Upper lobe of right lung (tissue), 1 donor: ENCODE measurements around the gene CADM1. TPM values are rescaled to one million over a fixed set of nuclear protein-coding genes. Genes with fewer than 3 reads are reported as not detected.

Experiments
- ATAC-seq: fragments of 200-7000 bp; cut with Tn5 transposase; one replicate; pipeline ENCODE4 v1.9.1; 2020; ENCODE audit warnings: mild to moderate bottlenecking, moderate library complexity
- DNase-seq: peaks from one replicate; pipeline ENCODE4 v3.0.0-alpha.2; 2020
- H3K27ac ChIP-seq: fragments of 200-600 bp; one replicate; pipeline ENCODE4 v1.8.0; 2022
- H3K27me3 ChIP-seq: fragments of 200-600 bp; one replicate; pipeline ENCODE4 v1.8.0; 2022; ENCODE audit warnings: mild to moderate bottlenecking
- H3K36me3 ChIP-seq: fragments of 200-600 bp; one replicate; pipeline ENCODE4 v1.8.0; 2022
- H3K4me1 ChIP-seq: fragments of 200-600 bp; one replicate; pipeline ENCODE4 v1.8.0; 2022
- H3K4me3 ChIP-seq: fragments of 200-600 bp; one replicate; pipeline ENCODE4 v1.8.0; 2022; ENCODE audit warnings: mild to moderate bottlenecking
- H3K9me3 ChIP-seq: fragments of 200-600 bp; one replicate; pipeline ENCODE4 v1.8.0; 2022
- CTCF ChIP-seq: fragments of 200-600 bp; IDR thresholded peaks from one replicate; pipeline ENCODE4 v1.8.0; 2022; ENCODE audit warnings: antibody characterized with exemption
- intact Hi-C: fragments of 100-400 bp; cut with DNase I; formaldehyde crosslinking; loops from one replicate; pipeline ENCODE4 v1.11.0; 2022
- total RNA-seq: library from RNA; stranded (reverse); fragmentation: NEBNext Ultra II Directional; extraction: Animal tissue kit (Norgen Biotek cat#: 25700); gene quantifications from one replicate; pipeline ENCODE4 v1.2.1, GENCODE V29; 2021
- donor health status: DM: no; HTN: yes; CAD: no; lungs with severe emphysema.

CADM1 gene
- total RNA-seq, 1 donor from 2014 or later, result 222 TPM

- H3K4me1 ChIP-seq, result no peaks in the 10 kb centered on the region
- no peaks in the 10 kb centered on the region for H3K9me3 ChIP-seq
- H3K27ac ChIP-seq, result no peak overlapping the region
- H3K4me3 ChIP-seq, result no peak overlapping the region
- intact Hi-C loops, result no loop called here
- no peaks in the 10 kb centered on the region for H3K27me3 ChIP-seq
- DNase-seq (no peak), ATAC-seq (no peak)
- H3K36me3 ChIP-seq, result no peaks in the 10 kb centered on the region
- TF ChIP-seq CTCF, result no peak
These were observed 206.9 kb downstream of the CADM1 start for GRCh38 chr11:115297330-115297729.

- Histone ChIP-seq H3K4me3 (no peak overlapping the region), H3K27ac (no peak overlapping the region), H3K36me3 (no peaks in the 10 kb centered on the region), H3K4me1 (no peaks in the 10 kb centered on the region), H3K9me3 (no peaks in the 10 kb centered on the region), H3K27me3 (no peaks in the 10 kb centered on the region)
- ATAC-seq, result no peak
- TF ChIP-seq CTCF, result no peak
- intact Hi-C loops, result no loop called here
- no peak for DNase-seq
These were observed 212.9 kb downstream of the CADM1 start for GRCh38 chr11:115291325-115291724.

DNA sequence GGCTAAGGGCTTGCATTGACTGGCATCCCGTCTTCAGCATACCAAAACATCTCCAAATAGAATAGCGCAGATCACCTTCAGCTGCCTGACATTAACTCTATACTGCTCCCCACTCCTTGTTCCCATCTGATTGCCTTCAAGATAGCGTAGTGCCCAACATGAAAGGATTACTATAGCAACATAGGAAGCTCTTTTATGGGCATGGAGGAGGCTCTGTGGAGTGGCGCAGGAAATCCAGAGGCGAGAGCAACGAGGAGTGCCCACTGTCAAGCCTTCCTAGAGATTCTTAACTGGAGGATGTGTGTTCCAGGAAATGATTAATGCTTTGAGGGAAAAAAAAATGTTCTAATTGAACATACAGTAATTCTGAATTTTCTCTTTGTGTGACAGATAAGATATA lies 213.3 kb downstream of the CADM1 start:
- Histone ChIP-seq H3K27me3 (no peaks in the 10 kb centered on the region), H3K4me1 (no peaks in the 10 kb centered on the region), H3K36me3 (no peaks in the 10 kb centered on the region), H3K4me3 (no peak overlapping the region), H3K9me3 (no peaks in the 10 kb centered on the region), H3K27ac (no peak overlapping the region)
- ATAC-seq (no peak), DNase-seq (no peak)
- no peak for TF ChIP-seq CTCF
- intact Hi-C loops, result no loop called here

- no peak for TF ChIP-seq CTCF
- ATAC-seq (no peak), DNase-seq (no peak)
- H3K36me3 ChIP-seq, result no peaks in the 10 kb centered on the region
- intact Hi-C loops, result no loop called here
- H3K4me3 ChIP-seq, result no peak overlapping the region
- H3K27me3 ChIP-seq, result no peaks in the 10 kb centered on the region
- H3K27ac ChIP-seq, result no peak overlapping the region
- H3K9me3 ChIP-seq, result no peaks in the 10 kb centered on the region
- H3K4me1 ChIP-seq, result no peaks in the 10 kb centered on the region
These were observed 213.7 kb downstream of the CADM1 start for GRCh38 chr11:115290479-115290878.

DNA sequence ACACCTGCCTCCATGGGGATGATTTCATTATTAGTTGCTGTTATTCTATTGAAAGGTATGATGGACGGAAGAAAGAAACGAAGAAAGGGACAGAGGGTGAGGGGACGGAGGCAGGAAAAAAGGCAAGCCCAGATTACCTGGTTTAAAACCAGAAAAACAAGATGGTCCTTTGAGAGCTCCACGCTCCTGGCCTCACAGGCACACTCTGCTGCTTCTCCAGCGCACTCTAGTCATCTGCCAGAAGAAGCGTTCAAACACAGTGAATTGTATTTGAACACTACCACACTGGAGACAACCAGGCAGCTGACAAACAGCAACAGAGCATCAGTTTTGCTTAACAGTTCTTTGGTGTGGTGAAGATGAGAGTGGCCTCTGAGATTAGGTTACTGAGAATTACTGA lies 216.9 kb downstream of the CADM1 start:
- H3K27ac ChIP-seq, result no peak overlapping the region
- TF ChIP-seq CTCF, result no peak
- H3K9me3 ChIP-seq, result no peaks in the 10 kb centered on the region
- H3K36me3 ChIP-seq, result no peaks in the 10 kb centered on the region
- DNase-seq (no peak), ATAC-seq (no peak)
- intact Hi-C loops, result no loop called here
- H3K4me3 ChIP-seq, result no peak overlapping the region
- no peaks in the 10 kb centered on the region for H3K4me1 ChIP-seq
- no peaks in the 10 kb centered on the region for H3K27me3 ChIP-seq

DNA sequence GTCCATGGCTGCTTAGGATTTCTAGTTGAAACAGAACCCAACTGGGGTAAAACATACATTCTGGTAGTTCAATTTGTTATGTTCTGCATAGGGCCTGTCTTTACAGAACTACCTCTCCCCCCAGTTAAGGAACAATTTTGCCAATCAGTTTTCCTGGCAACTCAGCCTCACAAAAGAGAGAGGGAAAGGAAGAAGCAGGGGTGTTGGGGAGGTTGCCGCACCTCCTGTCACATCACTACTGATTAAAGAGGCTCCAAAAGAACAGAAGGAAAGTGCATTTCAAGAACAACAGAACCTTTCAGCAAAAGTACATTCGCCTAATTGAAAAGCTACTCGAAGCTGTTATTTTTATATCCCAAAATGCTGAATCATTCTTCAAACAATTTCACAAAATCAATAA lies 217.6 kb downstream of the CADM1 start:
- no peaks in the 10 kb centered on the region for H3K27me3 ChIP-seq

More for the DNA sequence above, 217.6 kb downstream of the CADM1 start:
- ATAC-seq (no peak), DNase-seq (no peak)
- Histone ChIP-seq H3K4me1 (no peaks in the 10 kb centered on the region), H3K9me3 (no peaks in the 10 kb centered on the region), H3K27ac (no peak overlapping the region), H3K4me3 (no peak overlapping the region), H3K36me3 (no peaks in the 10 kb centered on the region)
- no peak for TF ChIP-seq CTCF
- intact Hi-C loops, result no loop called here
